ENCODE data around the gene CFAP100.

The CFAP100 gene

GRCh38 chr3:126417515-126417914 lies 22.8 kb downstream of the CFAP100 start:
- ChIA-PET POLR2A (no interaction called here), CTCF (no interaction called here)
- Histone ChIP-seq H3K4me3 (ENCODE audit: low read depth, low read length) (no peak overlapping the region), H3K9me3 (ENCODE audit: control insufficient read depth, insufficient read depth, low read depth, low read length) (no peaks in the 10 kb centered on the region), H3K27ac (ENCODE audit: extremely low read depth, low read depth, low read length) (no peak overlapping the region), H3K4me1 (ENCODE audit: control insufficient read depth, insufficient read depth, low read length) (no peaks in the 10 kb centered on the region), H3K36me3 (ENCODE audit: control insufficient read depth in 2 of 2, insufficient read depth in 1 of 2, low read length in 2 of 2) (no peaks in the 10 kb centered on the region)
- TF ChIP-seq, protein P1, sequence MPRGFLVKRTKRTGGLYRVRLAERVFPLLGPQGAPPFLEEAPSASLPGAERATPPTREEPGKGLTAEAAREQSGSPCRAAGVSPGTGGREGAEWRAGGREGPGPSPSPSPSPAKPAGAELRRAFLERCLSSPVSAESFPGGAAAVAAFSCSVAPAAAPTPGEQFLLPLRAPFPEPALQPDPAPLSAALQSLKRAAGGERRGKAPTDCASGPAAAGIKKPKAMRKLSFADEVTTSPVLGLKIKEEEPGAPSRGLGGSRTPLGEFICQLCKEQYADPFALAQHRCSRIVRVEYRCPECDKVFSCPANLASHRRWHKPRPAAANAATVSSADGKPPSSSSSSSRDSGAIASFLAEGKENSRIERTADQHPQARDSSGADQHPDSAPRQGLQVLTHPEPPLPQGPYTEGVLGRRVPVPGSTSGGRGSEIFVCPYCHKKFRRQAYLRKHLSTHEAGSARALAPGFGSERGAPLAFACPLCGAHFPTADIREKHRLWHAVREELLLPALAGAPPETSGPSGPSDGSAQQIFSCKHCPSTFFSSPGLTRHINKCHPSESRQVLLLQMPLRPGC (tag by site-specific recombination; IDR thresholded peaks at IDR 0.05): no peak
- TF ChIP-seq ZNF629 (tag by site-specific recombination; IDR thresholded peaks at IDR 0.05) (no peak), ZNF266 (tag by site-specific recombination; IDR thresholded peaks at IDR 0.05; ENCODE audit: low read depth) (no peak), ZNF416 (tag by site-specific recombination; IDR thresholded peaks at IDR 0.05) (no peak), ZNF24 (tag by site-specific recombination; IDR thresholded peaks at IDR 0.05) (no peak), ZNF354C (tag by site-specific recombination; IDR thresholded peaks at IDR 0.05; ENCODE audit: borderline replicate concordance, low read depth) (no peak), ZNF747 (tag by site-specific recombination; IDR thresholded peaks at IDR 0.05) (no peak), ZNF610 (tag by site-specific recombination; IDR thresholded peaks at IDR 0.05; ENCODE audit: borderline replicate concordance) (no peak), ATF2 (tag by site-specific recombination; IDR thresholded peaks at IDR 0.05; ENCODE audit: low read depth) (no peak), ZNF169 (tag by site-specific recombination; IDR thresholded peaks at IDR 0.05) (no peak), ZNF518A (tag by site-specific recombination; conservative IDR thresholded peaks at IDR 0.05; ENCODE audit: low read depth) (no peak), ZNF501 (tag by site-specific recombination; IDR thresholded peaks at IDR 0.05) (no peak), ZNF394 (tag by site-specific recombination; IDR thresholded peaks at IDR 0.05; ENCODE audit: borderline replicate concordance) (no peak), ZNF223 (tag by site-specific recombination; IDR thresholded peaks at IDR 0.05) (no peak)
- TF ChIP-seq, protein P2, sequence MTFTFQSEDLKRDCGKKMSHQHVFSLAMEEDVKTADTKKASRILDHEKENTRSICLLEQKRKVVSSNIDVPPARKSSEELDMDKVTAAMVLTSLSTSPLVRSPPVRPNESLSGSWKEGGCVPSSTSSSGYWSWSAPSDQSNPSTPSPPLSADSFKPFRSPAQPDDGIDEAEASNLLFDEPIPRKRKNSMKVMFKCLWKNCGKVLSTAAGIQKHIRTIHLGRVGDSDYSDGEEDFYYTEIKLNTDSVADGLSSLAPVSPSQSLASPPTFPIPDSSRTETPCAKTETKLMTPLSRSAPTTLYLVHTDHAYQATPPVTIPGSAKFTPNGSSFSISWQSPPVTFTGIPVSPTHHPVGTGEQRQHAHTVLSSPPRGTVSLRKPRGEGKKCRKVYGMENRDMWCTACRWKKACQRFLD (tag by site-specific recombination; IDR thresholded peaks at IDR 0.05): no peak
- TF ChIP-seq, protein P3, sequence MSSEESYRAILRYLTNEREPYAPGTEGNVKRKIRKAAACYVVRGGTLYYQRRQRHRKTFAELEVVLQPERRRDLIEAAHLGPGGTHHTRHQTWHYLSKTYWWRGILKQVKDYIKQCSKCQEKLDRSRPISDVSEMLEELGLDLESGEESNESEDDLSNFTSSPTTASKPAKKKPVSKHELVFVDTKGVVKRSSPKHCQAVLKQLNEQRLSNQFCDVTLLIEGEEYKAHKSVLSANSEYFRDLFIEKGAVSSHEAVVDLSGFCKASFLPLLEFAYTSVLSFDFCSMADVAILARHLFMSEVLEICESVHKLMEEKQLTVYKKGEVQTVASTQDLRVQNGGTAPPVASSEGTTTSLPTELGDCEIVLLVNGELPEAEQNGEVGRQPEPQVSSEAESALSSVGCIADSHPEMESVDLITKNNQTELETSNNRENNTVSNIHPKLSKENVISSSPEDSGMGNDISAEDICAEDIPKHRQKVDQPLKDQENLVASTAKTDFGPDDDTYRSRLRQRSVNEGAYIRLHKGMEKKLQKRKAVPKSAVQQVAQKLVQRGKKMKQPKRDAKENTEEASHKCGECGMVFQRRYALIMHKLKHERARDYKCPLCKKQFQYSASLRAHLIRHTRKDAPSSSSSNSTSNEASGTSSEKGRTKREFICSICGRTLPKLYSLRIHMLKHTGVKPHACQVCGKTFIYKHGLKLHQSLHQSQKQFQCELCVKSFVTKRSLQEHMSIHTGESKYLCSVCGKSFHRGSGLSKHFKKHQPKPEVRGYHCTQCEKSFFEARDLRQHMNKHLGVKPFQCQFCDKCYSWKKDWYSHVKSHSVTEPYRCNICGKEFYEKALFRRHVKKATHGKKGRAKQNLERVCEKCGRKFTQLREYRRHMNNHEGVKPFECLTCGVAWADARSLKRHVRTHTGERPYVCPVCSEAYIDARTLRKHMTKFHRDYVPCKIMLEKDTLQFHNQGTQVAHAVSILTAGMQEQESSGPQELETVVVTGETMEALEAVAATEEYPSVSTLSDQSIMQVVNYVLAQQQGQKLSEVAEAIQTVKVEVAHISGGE (tag by site-specific recombination; conservative IDR thresholded peaks at IDR 0.05; ENCODE audit: low read depth): no peak
